Upper lobe of left lung (tissue), 6 donors: ENCODE results near the gene POLK. TPM values are rescaled to one million over a fixed set of nuclear protein-coding genes. Genes with fewer than 3 reads are reported as not detected.
"Not testable (repeated sequence)": the region's sequence is repeated elsewhere in the genome, so short reads cannot be mapped to it uniquely, and the experiment has no call there.

ENCODE experiments used
- ATAC-seq, 2 donors: fragments of 200-7000 bp; cut with Tn5 transposase; one replicate each; pipeline ENCODE4 v1.9.1; 2022; ENCODE audit warnings: mild to moderate bottlenecking in 2 of 2, moderate library complexity in 2 of 2; ENCODE audit not compliant: low FRiP score in 2 of 2
- DNase-seq, 2 donors: peaks; one replicate each; pipeline ENCODE4 v3.0.0-alpha.2; 2019 to 2020
- H3K27ac ChIP-seq, 4 donors: fragments of 200-600 bp; sonication (generic); one replicate each; pipeline ENCODE4 v1.5.1; 2016 to 2019
- H3K27me3 ChIP-seq, 4 donors: fragments of 200-600 bp; sonication (generic); one replicate each; pipeline ENCODE4 v1.5.1; 2017 to 2019
- H3K36me3 ChIP-seq, 4 donors: fragments of 200-600 bp; sonication (generic); one replicate each; pipeline ENCODE4 v1.5.1; 2016 to 2019
- H3K4me1 ChIP-seq, 4 donors: fragments of 200-600 bp; sonication (generic); one replicate each; pipeline ENCODE4 v1.5.1; 2018 to 2019
- H3K4me3 ChIP-seq, 4 donors: fragments of 200-600 bp; sonication (generic); one replicate each; pipeline ENCODE4 v1.5.1; 2017 to 2019; ENCODE audit warnings: mild to moderate bottlenecking in 2 of 4, moderate library complexity in 1 of 4
- H3K9me3 ChIP-seq, 4 donors: fragments of 200-600 bp; sonication (generic); one replicate each; pipeline ENCODE4 v1.5.1; 2018 to 2019
- EP300 ChIP-seq, 4 donors: sonication (generic); formaldehyde crosslinking; IDR thresholded peaks; one replicate each; pipeline ENCODE4 v1.5.1; 2017; ENCODE audit warnings: antibody characterized with exemption in 4 of 4, control low read depth in 2 of 4
- POLR2A ChIP-seq, 4 donors: fragments of 450-650 bp; IDR thresholded peaks; one replicate each; pipeline ENCODE4 v1.5.1; 2016 to 2017; ENCODE audit warnings: antibody characterized with exemption in 4 of 4, mild to moderate bottlenecking in 2 of 4
- POLR2AphosphoS5 ChIP-seq, 2 donors: sonication (generic); formaldehyde crosslinking; IDR thresholded peaks; one replicate each; pipeline ENCODE4 v1.5.1; 2017; ENCODE audit warnings: antibody characterized with exemption in 2 of 2
- WGBS, 2 donors: methylation state at CpG; one replicate each; pipeline ENCODE4 v1.1.5; 2017 to 2018; 5-methylcytosine and 5-hydroxymethylcytosine counted together
- total RNA-seq, 6 donors: library from RNA; depleted of rRNA in 4 of 6; stranded (reverse); fragments of >200 nt in 4 of 6; gene quantifications; one replicate each; pipeline versions ENCODE4 v1.1.0 to v1.2.1, GENCODE V29; 2016 to 2021
- TF ChIP-seq, protein P1 (sequence below), 6 experiments: fragments of 450-650 bp in 4 of 6; fragments of 200-600 bp in 2 of 6; sonication (generic) in 2 of 6; IDR thresholded peaks; one replicate each; pipeline ENCODE4 v1.5.1; 2016 to 2019; ENCODE audit warnings: antibody characterized with exemption in 6 of 6
- donor health status: DM: no; HTN: no; CAD: no; lungs with moderate emphysema.
- donor health status: DM: no; HTN: yes; CAD: no; lungs with severe emphysema.

Gene POLK
- total RNA-seq, 6 donors from 2014 or later, result 19.2 to 55.3 (median 29.6) TPM

DNA sequence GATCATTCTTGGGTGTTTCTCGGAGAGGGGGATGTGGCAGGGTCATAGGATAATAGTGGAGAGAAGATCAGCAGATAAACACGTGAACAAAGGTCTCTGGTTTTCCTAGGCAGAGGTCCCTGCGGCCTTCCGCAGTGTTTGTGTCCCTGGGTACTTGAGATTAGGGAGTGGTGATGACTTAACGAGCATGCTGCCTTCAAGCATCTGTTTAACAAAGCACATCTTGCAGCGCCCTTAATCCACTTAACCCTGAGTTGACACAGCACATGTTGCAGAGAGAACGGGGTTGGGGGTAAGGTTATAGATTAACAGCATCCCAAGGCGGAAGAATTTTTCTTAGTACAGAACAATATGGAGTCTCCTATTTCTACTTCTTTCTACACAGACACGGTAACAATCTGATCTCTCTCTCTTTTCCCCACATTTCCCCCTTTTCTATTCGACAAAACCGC lies 99.2 kb downstream of the POLK start:
- H3K36me3 ChIP-seq, H3K27me3 ChIP-seq, H3K9me3 ChIP-seq, ATAC-seq: not testable (repeated sequence)
- DNase-seq, result peak in 1 of 2 donors; percentile 71
- 21 to 35% methylated on average over 11 of the region's 11 CpGs for WGBS, 2 donors
- peak overlapping the region in 3 of 4 donors; percentile 81 to 84 (median 81) for H3K27ac ChIP-seq
- peak overlapping the region in 3 of 4 donors; percentile 42 to 62 (median 57) for H3K4me3 ChIP-seq
- peak in 1 of 4 donors; percentile 27 for TF ChIP-seq EP300 (IDR thresholded peaks at IDR 0.05)
- peak; percentile 36 to 46 for TF ChIP-seq POLR2AphosphoS5 (IDR thresholded peaks at IDR 0.05)
- H3K4me1 ChIP-seq, result peaks cover 8 to 16% (median 11%) of the 10 kb centered on the region in 4 donors

DNA sequence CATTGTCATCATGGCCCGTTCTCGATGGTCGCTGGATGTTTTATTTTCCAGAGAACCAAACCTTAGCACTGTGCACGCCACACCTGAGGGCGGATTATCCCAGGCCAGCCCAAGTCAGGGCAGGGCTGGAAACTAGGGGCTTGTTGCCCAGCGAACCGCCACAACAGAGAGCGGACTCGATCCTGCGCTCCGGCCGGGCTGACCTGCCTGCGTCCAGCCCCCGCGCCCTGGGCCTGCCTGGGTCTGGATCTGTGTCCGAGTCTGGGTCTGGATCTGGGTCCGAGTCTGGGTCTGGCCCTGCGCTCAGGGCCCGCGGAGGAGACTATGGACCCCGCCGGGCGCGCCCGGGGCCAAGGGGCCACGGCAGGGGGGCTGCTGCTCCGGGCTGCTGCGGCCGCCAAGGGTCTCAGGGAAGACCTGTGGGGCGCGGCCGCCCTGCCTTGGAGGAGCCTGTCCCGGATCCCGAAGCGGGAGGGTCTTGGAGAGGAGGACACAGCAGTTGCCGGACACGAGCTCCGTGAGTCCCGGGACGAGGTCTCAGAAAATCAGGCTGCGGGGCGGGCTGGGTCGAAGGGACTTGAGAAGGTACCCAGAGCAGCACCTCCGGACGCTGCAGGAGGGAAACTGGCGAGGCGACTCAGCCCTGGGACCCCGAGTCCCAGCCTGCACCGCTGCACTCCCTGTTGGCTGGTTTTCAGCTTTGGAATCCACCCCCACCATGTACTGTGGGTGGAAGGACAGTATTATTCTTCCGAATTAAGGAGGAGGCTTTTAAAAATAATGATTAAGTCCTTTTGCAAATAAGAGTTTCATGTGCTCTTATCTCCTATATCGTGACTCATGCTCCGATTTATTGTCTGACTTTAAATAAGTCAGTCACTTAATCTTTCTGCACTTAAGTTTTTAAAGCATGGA lies 99.9 kb downstream of the POLK start, which contains the start of gene ANKDD1B:
Gene ANKDD1B, plus strand, starts transcription at position 143 of the 915 bp plus-strand sequence. Its CDS starts 182 bp downstream, at position 325.
- no peaks in the 10 kb centered on the region for H3K9me3 ChIP-seq
- no peaks in the 10 kb centered on the region for H3K27me3 ChIP-seq
- peak within 1 kb of the TSS; percentile 71 to 84 (median 81) for H3K27ac ChIP-seq
- ATAC-seq, result peak; percentile 67 to 80
- DNase-seq, result peak; percentile 34 to 83
- H3K36me3 ChIP-seq, result no peaks in the 10 kb centered on the region
- H3K4me3 ChIP-seq, result peak within 1 kb of the TSS; percentile 38 to 62 (median 50)
- TF ChIP-seq POLR2AphosphoS5 (IDR thresholded peaks at IDR 0.05) (no peak), POLR2A (IDR thresholded peaks at IDR 0.05) (no peak), EP300 (IDR thresholded peaks at IDR 0.05) (no peak)
- TF ChIP-seq, protein P1, sequence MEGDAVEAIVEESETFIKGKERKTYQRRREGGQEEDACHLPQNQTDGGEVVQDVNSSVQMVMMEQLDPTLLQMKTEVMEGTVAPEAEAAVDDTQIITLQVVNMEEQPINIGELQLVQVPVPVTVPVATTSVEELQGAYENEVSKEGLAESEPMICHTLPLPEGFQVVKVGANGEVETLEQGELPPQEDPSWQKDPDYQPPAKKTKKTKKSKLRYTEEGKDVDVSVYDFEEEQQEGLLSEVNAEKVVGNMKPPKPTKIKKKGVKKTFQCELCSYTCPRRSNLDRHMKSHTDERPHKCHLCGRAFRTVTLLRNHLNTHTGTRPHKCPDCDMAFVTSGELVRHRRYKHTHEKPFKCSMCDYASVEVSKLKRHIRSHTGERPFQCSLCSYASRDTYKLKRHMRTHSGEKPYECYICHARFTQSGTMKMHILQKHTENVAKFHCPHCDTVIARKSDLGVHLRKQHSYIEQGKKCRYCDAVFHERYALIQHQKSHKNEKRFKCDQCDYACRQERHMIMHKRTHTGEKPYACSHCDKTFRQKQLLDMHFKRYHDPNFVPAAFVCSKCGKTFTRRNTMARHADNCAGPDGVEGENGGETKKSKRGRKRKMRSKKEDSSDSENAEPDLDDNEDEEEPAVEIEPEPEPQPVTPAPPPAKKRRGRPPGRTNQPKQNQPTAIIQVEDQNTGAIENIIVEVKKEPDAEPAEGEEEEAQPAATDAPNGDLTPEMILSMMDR (IDR thresholded peaks at IDR 0.05), result no peak
- H3K4me1 ChIP-seq, result peaks cover 8 to 19% (median 11%) of the 10 kb centered on the region in 4 donors
- 6 to 7% methylated on average over 17 to 37 of the region's 52 CpGs for WGBS, 2 donors

DNA sequence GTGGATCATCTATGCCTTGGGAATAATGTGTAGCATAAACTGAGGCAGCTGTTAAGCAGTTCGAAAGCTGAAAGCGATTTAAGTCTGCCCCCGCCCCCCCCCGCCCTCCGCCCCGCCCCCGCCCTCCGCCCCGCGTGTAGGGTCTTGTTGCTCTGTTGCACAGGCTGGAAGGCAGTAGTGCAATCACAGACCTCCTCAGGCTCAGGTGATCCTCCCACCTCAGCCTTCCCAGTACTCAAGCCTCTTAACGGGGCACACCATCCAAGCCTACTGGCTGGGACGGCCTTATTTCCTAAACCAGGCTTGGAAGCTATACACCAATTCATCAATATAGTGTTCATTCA lies 100.5 kb downstream of the POLK start:
- Histone ChIP-seq H3K36me3 (no peaks in the 10 kb centered on the region), H3K27ac (peak overlapping the region in 3 of 4 donors; percentile 81 to 84 (median 81)), H3K27me3 (no peaks in the 10 kb centered on the region), H3K4me1 (peaks cover 9 to 25% (median 14%) of the 10 kb centered on the region in 4 donors), H3K4me3 (peak overlapping the region in 3 of 4 donors; percentile 42 to 62 (median 57)), H3K9me3 (no peaks in the 10 kb centered on the region)
- DNase-seq (peak; percentile 21 to 39), ATAC-seq (no peak)
- no peak for TF ChIP-seq POLR2AphosphoS5 (IDR thresholded peaks at IDR 0.05)
- TF ChIP-seq, protein P1 (IDR thresholded peaks at IDR 0.05), result no peak
- WGBS, 2 donors, result 34 to 35% methylated on average over 9 to 12 of the region's 12 CpGs

DNA sequence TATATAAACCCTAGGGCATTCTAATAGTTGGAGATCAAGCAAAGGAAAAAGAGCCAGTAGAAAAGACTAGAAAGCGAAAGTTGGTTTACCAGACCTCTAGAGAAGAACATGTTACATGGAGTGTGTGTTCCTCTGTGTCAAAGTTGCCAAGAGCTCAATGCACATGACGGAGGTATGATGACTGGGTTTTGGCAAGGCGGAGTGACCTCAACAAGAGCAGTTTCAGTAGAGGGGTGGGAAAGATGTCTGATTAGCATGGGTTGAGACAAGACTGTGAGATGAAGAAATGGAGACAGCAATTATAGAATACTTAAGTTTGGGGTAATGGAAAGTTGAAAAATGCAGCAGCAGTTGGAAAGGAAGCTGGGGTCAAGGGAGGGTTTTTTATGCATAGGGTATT lies 101.2 kb downstream of the POLK start:
- H3K4me1 ChIP-seq, result peaks cover 9 to 25% (median 16%) of the 10 kb centered on the region in 4 donors
- no peaks in the 10 kb centered on the region for H3K9me3 ChIP-seq
- no peak for TF ChIP-seq EP300 (IDR thresholded peaks at IDR 0.05)
- TF ChIP-seq POLR2A (IDR thresholded peaks at IDR 0.05), result no peak
- TF ChIP-seq POLR2AphosphoS5 (IDR thresholded peaks at IDR 0.05), result no peak
- DNase-seq, result no peak
- no peak overlapping the region for H3K4me3 ChIP-seq
- 86 to 95% methylated on average over 3 of the region's 3 CpGs for WGBS, 2 donors
- H3K27me3 ChIP-seq, result no peaks in the 10 kb centered on the region
- no peaks in the 10 kb centered on the region for H3K36me3 ChIP-seq
- ATAC-seq, result no peak
- H3K27ac ChIP-seq, result no peak overlapping the region

DNA sequence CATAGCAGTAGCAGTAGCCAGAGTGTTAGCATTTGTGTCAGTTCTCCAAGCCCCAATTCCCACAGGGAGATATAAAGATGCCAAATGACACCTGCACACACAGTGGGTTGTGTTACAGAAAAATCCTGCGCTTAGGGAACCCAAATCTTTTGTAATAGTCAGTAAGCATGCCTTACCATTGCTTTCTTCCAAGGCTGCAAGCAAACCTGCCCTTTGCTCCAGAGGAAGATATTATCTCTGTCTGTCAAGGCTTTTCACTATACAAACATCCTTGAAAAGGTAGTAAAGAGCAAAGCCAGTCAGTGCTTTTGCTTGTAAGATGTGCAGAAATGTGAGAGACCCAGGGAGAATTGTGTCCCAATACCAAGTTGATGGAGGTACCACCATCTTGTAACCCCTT lies 102.5 kb downstream of the POLK start:
- Histone ChIP-seq H3K9me3 (no peaks in the 10 kb centered on the region), H3K27ac (no peak overlapping the region), H3K27me3 (no peaks in the 10 kb centered on the region), H3K36me3 (no peaks in the 10 kb centered on the region), H3K4me3 (no peak overlapping the region), H3K4me1 (peaks cover 9 to 25% (median 16%) of the 10 kb centered on the region in 4 donors)
- ATAC-seq (no peak), DNase-seq (no peak)
- TF ChIP-seq POLR2AphosphoS5 (IDR thresholded peaks at IDR 0.05) (no peak), EP300 (IDR thresholded peaks at IDR 0.05) (no peak), POLR2A (IDR thresholded peaks at IDR 0.05) (no peak)
- TF ChIP-seq, protein P1 (IDR thresholded peaks at IDR 0.05), result no peak
- 89 to 100% methylated on average over 1 of the region's 1 CpG for WGBS, 2 donors
